Astrocyte of the spinal cord (primary cell): ENCODE data around the gene SCFD2.

Experiments
- DNase-seq: peaks from one replicate; pipeline ENCODE4 v3.0.0; 2011; ENCODE audit warnings: low read depth, low spot score
- H3K4me3 ChIP-seq: 2 replicates; pipeline ENCODE4 v1.5.1; 2011; ENCODE audit warnings: low read depth, mild to moderate bottlenecking, low read length, moderate library complexity
- in situ Hi-C: cut with HindIII; loops from 2 replicates; pipeline ENCODE4 v1.10.0; 2017; ENCODE audit warnings: low sequenced_read_pairs
- TF ChIP-seq, protein P1 (sequence below): IDR thresholded peaks from 2 replicates; pipeline ENCODE4 v1.5.1; 2012; ENCODE audit warnings: low read depth, mild to moderate bottlenecking, low read length, inconsistent platforms

The SCFD2 gene

GRCh38 chr4:52883707-52884669, 481.9 kb downstream of the SCFD2 start:
- H3K4me3 ChIP-seq: no peak overlapping the region
- no peak for DNase-seq
- TF ChIP-seq, protein P1, sequence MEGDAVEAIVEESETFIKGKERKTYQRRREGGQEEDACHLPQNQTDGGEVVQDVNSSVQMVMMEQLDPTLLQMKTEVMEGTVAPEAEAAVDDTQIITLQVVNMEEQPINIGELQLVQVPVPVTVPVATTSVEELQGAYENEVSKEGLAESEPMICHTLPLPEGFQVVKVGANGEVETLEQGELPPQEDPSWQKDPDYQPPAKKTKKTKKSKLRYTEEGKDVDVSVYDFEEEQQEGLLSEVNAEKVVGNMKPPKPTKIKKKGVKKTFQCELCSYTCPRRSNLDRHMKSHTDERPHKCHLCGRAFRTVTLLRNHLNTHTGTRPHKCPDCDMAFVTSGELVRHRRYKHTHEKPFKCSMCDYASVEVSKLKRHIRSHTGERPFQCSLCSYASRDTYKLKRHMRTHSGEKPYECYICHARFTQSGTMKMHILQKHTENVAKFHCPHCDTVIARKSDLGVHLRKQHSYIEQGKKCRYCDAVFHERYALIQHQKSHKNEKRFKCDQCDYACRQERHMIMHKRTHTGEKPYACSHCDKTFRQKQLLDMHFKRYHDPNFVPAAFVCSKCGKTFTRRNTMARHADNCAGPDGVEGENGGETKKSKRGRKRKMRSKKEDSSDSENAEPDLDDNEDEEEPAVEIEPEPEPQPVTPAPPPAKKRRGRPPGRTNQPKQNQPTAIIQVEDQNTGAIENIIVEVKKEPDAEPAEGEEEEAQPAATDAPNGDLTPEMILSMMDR: no peak
- in situ Hi-C loops: no loop called here

DNA sequence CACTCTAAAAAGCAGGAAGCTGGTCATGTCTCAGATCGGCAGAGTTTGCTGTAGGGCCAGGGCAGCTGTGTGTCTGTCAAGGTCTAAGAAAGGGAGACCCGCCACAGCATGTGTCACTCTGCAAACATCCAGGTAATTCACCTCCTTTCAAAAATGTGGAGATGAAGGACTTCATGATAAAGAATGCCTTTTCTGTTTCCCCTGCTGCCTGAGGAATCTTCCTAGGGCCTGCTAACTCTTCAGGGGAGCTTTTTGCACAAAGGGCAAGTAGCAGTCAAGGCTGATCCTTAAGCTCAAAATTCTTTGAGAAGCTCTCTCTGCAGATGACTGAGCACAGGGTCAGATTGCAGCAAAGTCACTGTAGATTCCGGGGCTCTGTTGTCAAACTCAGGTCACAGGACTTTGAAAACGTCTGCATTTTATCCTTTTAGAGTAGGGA, 482.7 kb downstream of the SCFD2 start:
- no peak overlapping the region for H3K4me3 ChIP-seq
- TF ChIP-seq, protein P1: no peak
- in situ Hi-C loops: no loop called here
- DNase-seq: no peak

- in situ Hi-C loops: no loop called here
These were observed 484.9 kb downstream of the SCFD2 start for GRCh38 chr4:52880994-52881393.

GRCh38 chr4:52879471-52879870, 486.4 kb downstream of the SCFD2 start:
- H3K4me3 ChIP-seq: no peak overlapping the region
- in situ Hi-C loops: no loop called here
- TF ChIP-seq, protein P1: no peak
- DNase-seq: no peak

More at GRCh38 chr4:52880994-52881393, 484.9 kb downstream of the SCFD2 start:
- H3K4me3 ChIP-seq: no peak overlapping the region
- no peak for DNase-seq
- TF ChIP-seq, protein P1: no peak

DNA sequence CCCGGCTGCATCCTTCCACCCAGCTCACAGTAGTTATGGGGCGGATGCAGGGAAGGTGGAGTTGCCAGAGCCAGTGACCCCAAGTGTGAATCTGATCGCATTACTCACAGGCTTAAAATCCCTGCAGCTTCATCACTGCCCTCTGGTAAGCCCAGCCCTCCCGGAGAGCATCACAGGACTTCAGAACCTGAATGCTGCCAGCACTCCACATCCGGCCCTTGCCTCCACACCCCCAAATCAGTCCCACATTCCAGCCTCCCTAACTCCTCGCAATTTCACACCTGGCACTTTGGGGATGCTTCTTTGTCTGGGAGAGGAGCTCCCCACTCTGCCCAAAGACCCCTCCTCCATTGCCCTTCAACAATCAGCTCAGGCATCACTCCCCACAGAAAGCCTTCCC, 488.2 kb downstream of the SCFD2 start:
- in situ Hi-C loops: no loop called here
- TF ChIP-seq, protein P1: no peak
- no peak for DNase-seq
- no peak overlapping the region for H3K4me3 ChIP-seq

- in situ Hi-C loops: no loop called here
- TF ChIP-seq, protein P1: no peak
- no peak for DNase-seq
These were observed 488.8 kb downstream of the SCFD2 start for GRCh38 chr4:52877036-52877435.

More at GRCh38 chr4:52877036-52877435, 488.8 kb downstream of the SCFD2 start:
- H3K4me3 ChIP-seq: no peak overlapping the region
